DOHH2 (cell line): Measurements from ENCODE around the gene STPG4.
"Not testable (repeated sequence)": the region's sequence is repeated elsewhere in the genome, so short reads cannot be mapped to it uniquely, and the experiment has no call there.

Source experiments
- H3F3A ChIP-seq: fragments of 200-600 bp; sonication (generic), shearing (Covaris generic); 2 replicates; pipeline ENCODE4 v1.6.0; 2016; ENCODE audit warnings: antibody characterized with exemption, mild to moderate bottlenecking; ENCODE audit not compliant: control insufficient read depth, insufficient read depth
- H3K27ac ChIP-seq: fragments of 200-600 bp; sonication (generic); 2 replicates; pipeline ENCODE4 v1.5.1; 2014; ENCODE audit warnings: low read depth, mild to moderate bottlenecking, low read length, moderate library complexity
- H3K27me3 ChIP-seq: fragments of 200-600 bp; sonication (generic); 2 replicates; pipeline ENCODE4 v1.6.1; 2014; ENCODE audit warnings: mild to moderate bottlenecking, low read length, mixed read lengths; ENCODE audit not compliant: control insufficient read depth
- H3K36me3 ChIP-seq: fragments of 200-600 bp; sonication (generic); 2 replicates; pipeline ENCODE4 v1.6.1; 2014; ENCODE audit warnings: mild to moderate bottlenecking, low read length, moderate library complexity, mixed read lengths; ENCODE audit not compliant: control insufficient read depth
- H3K4me1 ChIP-seq: fragments of 200-600 bp; sonication (generic); 2 replicates; pipeline ENCODE4 v1.6.1; 2014; ENCODE audit warnings: mild to moderate bottlenecking, low read length, mixed read lengths; ENCODE audit not compliant: control insufficient read depth
- H3K4me2 ChIP-seq: fragments of 200-600 bp; sonication (generic); 2 replicates; pipeline ENCODE4 v1.6.0; 2014; ENCODE audit warnings: mild to moderate bottlenecking, low read length, moderate library complexity
- H3K4me3 ChIP-seq: fragments of 200-600 bp; sonication (generic); 2 replicates; pipeline ENCODE4 v1.5.1; 2014; ENCODE audit warnings: mild to moderate bottlenecking, low read length, mixed read lengths
- H3K79me2 ChIP-seq: fragments of 200-600 bp; sonication (generic); 2 replicates; pipeline ENCODE4 v1.6.1; 2014; ENCODE audit warnings: mild to moderate bottlenecking, low read length, mixed read lengths; ENCODE audit not compliant: control insufficient read depth
- H3K9me2 ChIP-seq: fragments of 200-600 bp; sonication (generic); replicated peaks from 2 replicates; pipeline ENCODE4 v1.6.1; 2014; ENCODE audit warnings: mild to moderate bottlenecking, low read length, mixed read lengths; ENCODE audit not compliant: control insufficient read depth
- H3K9me3 ChIP-seq: fragments of 200-600 bp; sonication (generic); 2 replicates; pipeline ENCODE4 v1.6.1; 2014; ENCODE audit warnings: antibody characterized with exemption, low read length, mixed read lengths; ENCODE audit not compliant: control insufficient read depth, insufficient read depth
- H4K20me1 ChIP-seq: fragments of 200-600 bp; sonication (generic); 2 replicates; pipeline ENCODE4 v1.6.0; 2014; ENCODE audit warnings: low read depth, mild to moderate bottlenecking, antibody characterized with exemption, low read length, moderate library complexity; ENCODE audit not compliant: control insufficient read depth, insufficient read depth
- CTCF ChIP-seq: fragments of 200-600 bp; sonication (generic); IDR thresholded peaks from one replicate; pipeline ENCODE4 v1.5.1; 2014; ENCODE audit warnings: antibody characterized with exemption, mild to moderate bottlenecking, low read depth, low read length; ENCODE audit not compliant: poor library complexity, severe bottlenecking
- EZH2phosphoT487 ChIP-seq: fragments of 200-600 bp; sonication (generic); IDR thresholded peaks from 2 replicates; pipeline ENCODE4 v1.6.1; 2017; ENCODE audit warnings: borderline replicate concordance, mild to moderate bottlenecking, antibody characterized with exemption, low read length, moderate library complexity, mixed read lengths

STPG4 gene

DNA sequence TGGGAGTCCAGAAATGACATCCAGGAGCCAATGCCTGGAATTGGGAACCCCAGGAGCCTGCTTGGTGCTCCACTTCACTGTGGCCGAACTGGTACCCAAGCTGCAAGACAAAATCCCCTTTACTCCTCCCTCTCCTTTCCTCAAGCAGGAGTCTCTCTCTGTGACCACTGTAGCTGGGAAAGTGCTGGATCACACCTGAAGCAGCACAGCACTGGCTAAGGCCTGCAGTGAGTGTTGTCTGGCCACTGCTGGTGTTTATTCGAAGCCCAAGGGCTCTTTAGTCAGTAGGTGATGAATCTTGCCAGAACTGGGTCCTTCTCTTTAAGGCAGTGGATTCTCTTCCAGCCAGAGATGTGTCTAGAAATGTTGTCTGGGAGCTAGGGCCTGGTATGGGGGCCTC lies 26.4 kb downstream of the STPG4 start:
- Histone ChIP-seq H3K79me2 (no peaks in the 10 kb centered on the region), H3K27ac (no peak overlapping the region), H3K4me3 (no peak overlapping the region), H3K27me3 (0 out of 2 replicates have a peak, but pooled peaks cover 2% of the 10 kb centered on the region), H3K9me2 (no peaks in the 10 kb centered on the region), H3K4me2 (no peak overlapping the region), H3F3A (no peaks in the 10 kb centered on the region), H3K9me3 (no peaks in the 10 kb centered on the region), H3K4me1 (no peaks in the 10 kb centered on the region), H4K20me1 (no peaks in the 10 kb centered on the region), H3K36me3 (no peaks in the 10 kb centered on the region)
- TF ChIP-seq EZH2phosphoT487 (no peak), CTCF (no peak)

DNA sequence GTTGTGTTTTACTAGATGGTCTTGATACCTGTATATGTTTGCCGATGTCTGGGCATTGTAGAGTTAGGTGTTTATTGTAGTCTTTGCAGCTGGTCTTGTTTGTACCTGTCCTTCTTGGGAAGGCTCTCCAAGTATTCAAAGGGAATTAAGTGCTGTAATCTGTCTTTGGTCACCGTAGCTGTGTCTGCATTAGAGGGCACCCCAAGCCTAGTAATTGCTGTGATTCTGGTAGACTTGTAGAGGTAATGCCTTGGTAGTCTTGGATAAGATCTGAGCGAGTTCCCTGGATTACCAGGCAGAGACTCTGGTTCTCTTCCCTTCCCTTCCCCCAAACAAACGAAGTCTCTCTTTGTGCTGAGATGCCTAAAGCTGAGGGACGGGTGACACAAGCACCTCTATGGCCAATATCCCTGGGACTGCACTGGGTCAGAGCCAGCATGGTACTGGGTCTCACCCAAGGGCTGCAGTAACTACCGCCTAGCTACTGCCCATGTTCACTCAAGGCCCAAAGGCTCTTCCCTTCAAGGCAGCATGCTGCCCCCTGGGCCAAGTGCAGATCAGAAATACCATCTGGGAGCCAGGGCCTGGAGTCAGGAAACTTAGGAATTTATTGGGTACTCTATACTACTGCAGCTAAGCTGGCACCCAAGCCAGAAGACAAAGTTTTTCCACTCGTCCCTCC lies 27.1 kb downstream of the STPG4 start:
- Histone ChIP-seq H3K4me2 (no peak overlapping the region), H3K36me3 (no peaks in the 10 kb centered on the region), H3K4me3 (no peak overlapping the region), H3K27ac (no peak overlapping the region), H3F3A (no peaks in the 10 kb centered on the region), H3K9me2 (no peaks in the 10 kb centered on the region), H3K4me1 (no peaks in the 10 kb centered on the region), H3K27me3 (0 out of 2 replicates have a peak, but pooled peaks cover 2% of the 10 kb centered on the region), H4K20me1 (no peaks in the 10 kb centered on the region), H3K9me3 (no peaks in the 10 kb centered on the region), H3K79me2 (no peaks in the 10 kb centered on the region)
- TF ChIP-seq EZH2phosphoT487 = no peak
- TF ChIP-seq CTCF = no peak

DNA sequence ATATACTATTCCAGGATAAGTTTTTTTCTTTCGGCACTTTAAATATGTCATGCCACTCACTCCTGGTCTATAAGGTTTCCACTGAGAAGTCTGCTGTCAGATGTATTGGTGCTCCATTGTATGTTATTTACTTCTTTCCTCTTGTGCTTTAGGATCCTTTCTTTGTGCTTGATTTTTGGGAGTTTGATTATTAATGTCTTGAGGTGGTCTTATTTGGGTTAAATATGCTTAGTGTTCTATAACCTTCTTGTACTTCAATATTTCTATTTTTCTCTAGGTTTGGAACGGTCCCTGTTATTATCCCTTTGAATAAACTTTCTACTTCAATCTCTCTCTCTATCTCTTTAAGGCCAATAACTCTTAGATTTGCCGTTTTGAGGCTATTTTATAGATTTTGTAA lies 28.3 kb downstream of the STPG4 start:
- Histone ChIP-seq H3K9me3 (no peaks in the 10 kb centered on the region), H3F3A (no peaks in the 10 kb centered on the region), H3K27ac (no peak overlapping the region), H3K27me3 (peaks cover 3% of the 10 kb centered on the region; the same call in 1 of the 2 replicates), H3K9me2 (no peaks in the 10 kb centered on the region), H4K20me1 (no peaks in the 10 kb centered on the region), H3K4me2 (no peak overlapping the region), H3K4me1 (no peaks in the 10 kb centered on the region), H3K4me3 (no peak overlapping the region), H3K79me2 (no peaks in the 10 kb centered on the region), H3K36me3 (no peaks in the 10 kb centered on the region)
- TF ChIP-seq CTCF (no peak), EZH2phosphoT487 (no peak)

- H3K27ac ChIP-seq, H3K4me2 ChIP-seq, H4K20me1 ChIP-seq, H3K9me3 ChIP-seq, H3F3A ChIP-seq, H3K36me3 ChIP-seq, H3K79me2 ChIP-seq, H3K4me1 ChIP-seq, H3K4me3 ChIP-seq, H3K9me2 ChIP-seq: not testable (repeated sequence)
- peaks cover 13% of the 10 kb centered on the region for H3K27me3 ChIP-seq
These were observed 30.4 kb downstream of the STPG4 start for GRCh38 chr2:47124740-47125139.

GRCh38 chr2:47120424-47120823 lies 34.7 kb downstream of the STPG4 start:
- H4K20me1 ChIP-seq, H3K4me3 ChIP-seq, H3K9me3 ChIP-seq, H3K36me3 ChIP-seq, H3K79me2 ChIP-seq, H3K27ac ChIP-seq, H3K9me2 ChIP-seq, H3K4me2 ChIP-seq, H3K4me1 ChIP-seq, H3F3A ChIP-seq: not testable (repeated sequence)
- H3K27me3 ChIP-seq = peaks cover 26% of the 10 kb centered on the region
